Small intestine (tissue), 7 donors: ENCODE data around the gene ABCC6. TPM values are rescaled to one million over a fixed set of nuclear protein-coding genes. Genes with fewer than 3 reads are reported as not detected.
"Not testable (repeated sequence)": the region's sequence is repeated elsewhere in the genome, so short reads cannot be mapped to it uniquely, and the experiment has no call there.

Experiments
- DNase-seq, 2 donors: peaks; one replicate each; pipeline versions ENCODE4 v3.0.0 to v3.0.0-alpha.2; 2013
- FAIRE-seq: peaks from 2 replicates; lab custom pipeline; 2012; peaks lifted over from hg19 to GRCh38; lab: Jason Lieb, UNC
- H3K27ac ChIP-seq, 3 donors: one replicate each; pipeline ENCODE4 v1.5.1; 2013; ENCODE audit warnings: low read length in 2 of 3, mild to moderate bottlenecking in 2 of 3, control low read depth in 1 of 3, inconsistent platforms in 1 of 3, low read depth in 1 of 3, moderate library complexity in 1 of 3
- H3K27me3 ChIP-seq, 3 donors: one replicate each; pipeline ENCODE4 v1.6.1; 2013; ENCODE audit warnings: low read length in 3 of 3, inconsistent platforms in 1 of 3; ENCODE audit not compliant: control insufficient read depth in 3 of 3, insufficient read depth in 3 of 3
- H3K36me3 ChIP-seq, 3 donors: one replicate each; pipeline ENCODE4 v1.6.1; 2013; ENCODE audit warnings: low read length in 3 of 3, inconsistent platforms in 1 of 3, low read depth in 1 of 3, mild to moderate bottlenecking in 1 of 3, moderate library complexity in 1 of 3; ENCODE audit not compliant: control insufficient read depth in 3 of 3, insufficient read depth in 2 of 3
- H3K4me1 ChIP-seq, 3 donors: one replicate each; pipeline ENCODE4 v1.6.1; 2013; ENCODE audit warnings: low read length in 2 of 3, inconsistent platforms in 1 of 3, low read depth in 1 of 3, mild to moderate bottlenecking in 1 of 3, moderate library complexity in 1 of 3; ENCODE audit not compliant: control insufficient read depth in 3 of 3, insufficient read depth in 2 of 3
- H3K4me3 ChIP-seq, 3 donors: one replicate each; pipeline ENCODE4 v1.5.1; 2013; ENCODE audit warnings: low read length in 3 of 3, control low read depth in 1 of 3, inconsistent platforms in 1 of 3, low read depth in 1 of 3, mild to moderate bottlenecking in 1 of 3, moderate library complexity in 1 of 3
- H3K9me3 ChIP-seq, 2 donors: one replicate each; pipeline ENCODE4 v1.6.1; 2013; ENCODE audit warnings: low read depth in 1 of 2, low read length in 1 of 2; ENCODE audit not compliant: control insufficient read depth in 2 of 2, insufficient read depth in 1 of 2
- WGBS, 3 donors: extraction: QIAGEN DNeasy Blood & Tissue Kit; methylation state at CpG; one replicate each; pipeline ENCODE4 v1.1.7; 2013; 5-methylcytosine and 5-hydroxymethylcytosine counted together
- polyA plus RNA-seq, 4 donors: library from polyadenylated mRNA; stranded (reverse) in 3 of 4; unstranded in 1 of 4; fragments of 200-250 nt in 3 of 4; fragments of 120-200 nt in 1 of 4; gene quantifications; one replicate each; pipeline versions ENCODE4 v1.2.1 to v1.2.3, GENCODE V29; 2013
- donor health status: healthy with polysubstance abuse.
- donor health status: control.
- donor health status: control.
- donor health status: Bipolar disorder and iron deficiency.
- donor health status: healthy.

ABCC6 gene
- polyA plus RNA-seq, 4 donors, result 10.7 to 100 (median 57.8) TPM

DNA sequence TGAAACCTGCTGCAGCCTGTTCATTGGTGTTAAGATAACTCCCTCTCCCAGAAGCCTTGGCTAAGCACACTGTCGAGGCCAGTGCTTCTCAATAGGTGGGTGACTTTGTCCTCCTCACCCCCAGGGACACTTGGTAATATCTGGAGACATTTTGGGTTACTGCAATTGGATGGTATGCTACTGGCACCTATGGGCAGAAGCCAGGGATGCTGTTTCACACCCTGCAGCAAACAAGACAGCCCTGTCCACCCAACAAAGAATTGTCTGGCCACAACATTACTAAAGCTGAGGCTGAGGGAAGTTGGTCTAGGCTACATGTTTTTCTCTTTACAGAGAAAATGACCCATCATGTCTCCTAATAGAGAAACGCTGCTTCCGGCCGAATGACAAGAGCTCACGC, 4.9 kb downstream of the ABCC6 start:
- no CpG with 5 or more reads among the region's 5 CpGs for WGBS, 3 donors
- not testable (repeated sequence) for H3K36me3 ChIP-seq

DNA sequence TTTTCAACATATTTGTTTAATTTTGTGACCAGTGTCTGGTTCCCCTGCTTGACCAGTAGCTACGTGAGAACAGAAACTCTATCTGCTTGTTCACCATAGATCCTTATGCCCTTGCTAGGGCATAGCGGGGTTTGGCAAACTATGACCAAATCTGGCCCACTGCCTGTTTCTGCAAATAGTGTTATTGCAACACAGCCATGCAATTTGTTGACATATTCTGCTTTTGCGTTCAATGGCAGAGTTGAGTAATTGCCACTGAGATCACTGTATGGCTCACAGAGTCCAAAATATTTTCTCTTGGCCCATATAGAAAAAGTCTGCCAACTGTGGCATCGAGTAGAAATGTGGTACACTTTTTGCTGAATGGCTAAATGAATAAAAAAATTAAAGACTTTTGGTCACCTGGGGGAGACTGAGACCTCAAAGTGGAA, 9.4 kb downstream of the ABCC6 start:
- not testable (repeated sequence) for FAIRE-seq, H3K36me3 ChIP-seq, H3K27ac ChIP-seq, H3K9me3 ChIP-seq, DNase-seq, H3K4me3 ChIP-seq, H3K27me3 ChIP-seq, H3K4me1 ChIP-seq
- 49 to 65% (median 57%) methylated on average over 2 of the region's 4 CpGs for WGBS, 3 donors

More for the DNA sequence above, 4.9 kb downstream of the ABCC6 start:
- not testable (repeated sequence) for FAIRE-seq, H3K9me3 ChIP-seq, H3K4me1 ChIP-seq, H3K27ac ChIP-seq, DNase-seq, H3K4me3 ChIP-seq, H3K27me3 ChIP-seq

- DNase-seq, FAIRE-seq, H3K27me3 ChIP-seq, H3K4me1 ChIP-seq, H3K27ac ChIP-seq, H3K9me3 ChIP-seq, H3K4me3 ChIP-seq, H3K36me3 ChIP-seq: not testable (repeated sequence)
- WGBS, 3 donors, result 62 to 81% (median 78%) methylated on average over 1 of the region's 1 CpG
Measured at GRCh38 chr16:16211404-16211803, 11.9 kb downstream of the ABCC6 start.

- not testable (repeated sequence) for FAIRE-seq, H3K27ac ChIP-seq, H3K27me3 ChIP-seq, DNase-seq, H3K4me3 ChIP-seq, H3K4me1 ChIP-seq, H3K9me3 ChIP-seq
- WGBS, 3 donors, result 90 to 97% (median 93%) methylated on average over 10 to 12 of the region's 12 CpGs
- H3K36me3 ChIP-seq, result peaks cover 0 to 15% (median 0%) of the 10 kb centered on the region in 3 donors
Measured at GRCh38 chr16:16208461-16208860, 14.8 kb downstream of the ABCC6 start.

GRCh38 chr16:16207787-16208334, 15.4 kb downstream of the ABCC6 start:
- not testable (repeated sequence) for H3K27me3 ChIP-seq, H3K4me1 ChIP-seq, H3K27ac ChIP-seq, H3K4me3 ChIP-seq, DNase-seq, H3K9me3 ChIP-seq, FAIRE-seq
- peaks cover 0 to 16% (median 0%) of the 10 kb centered on the region in 3 donors for H3K36me3 ChIP-seq
- WGBS, 3 donors, result 81 to 89% (median 81%) methylated on average over 6 of the region's 6 CpGs

GRCh38 chr16:16207097-16207786, 16.1 kb downstream of the ABCC6 start:
- not testable (repeated sequence) for H3K4me3 ChIP-seq, FAIRE-seq, H3K27me3 ChIP-seq, DNase-seq, H3K27ac ChIP-seq, H3K9me3 ChIP-seq, H3K4me1 ChIP-seq
- peaks cover 0 to 16% (median 0%) of the 10 kb centered on the region in 3 donors for H3K36me3 ChIP-seq
- WGBS, 3 donors, result 59 to 66% (median 65%) methylated on average over 3 to 4 of the region's 4 CpGs

DNA sequence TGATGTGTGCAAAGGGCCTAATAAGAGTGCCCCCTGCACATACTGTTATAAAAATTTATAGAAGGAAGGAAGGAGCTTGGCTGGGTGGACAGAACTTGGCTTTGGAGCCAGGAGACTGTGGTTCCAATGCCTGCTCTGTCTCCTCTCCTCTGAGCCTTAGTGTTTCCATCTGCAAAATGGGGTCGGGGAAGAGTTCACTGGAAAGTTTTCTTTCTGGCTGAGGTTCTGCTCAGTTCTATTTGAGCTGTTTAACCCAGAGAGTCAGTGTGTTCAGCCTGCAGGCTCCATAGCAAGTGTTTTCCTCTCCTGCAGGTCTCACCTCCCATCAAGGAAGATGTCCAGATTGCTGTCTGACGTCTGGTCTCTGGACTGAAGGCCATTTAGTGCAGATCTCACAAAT, 17.4 kb downstream of the ABCC6 start:
- FAIRE-seq, result not testable (repeated sequence)
- WGBS, 3 donors, result 81 to 97% (median 89%) methylated on average over 2 of the region's 2 CpGs

DNA sequence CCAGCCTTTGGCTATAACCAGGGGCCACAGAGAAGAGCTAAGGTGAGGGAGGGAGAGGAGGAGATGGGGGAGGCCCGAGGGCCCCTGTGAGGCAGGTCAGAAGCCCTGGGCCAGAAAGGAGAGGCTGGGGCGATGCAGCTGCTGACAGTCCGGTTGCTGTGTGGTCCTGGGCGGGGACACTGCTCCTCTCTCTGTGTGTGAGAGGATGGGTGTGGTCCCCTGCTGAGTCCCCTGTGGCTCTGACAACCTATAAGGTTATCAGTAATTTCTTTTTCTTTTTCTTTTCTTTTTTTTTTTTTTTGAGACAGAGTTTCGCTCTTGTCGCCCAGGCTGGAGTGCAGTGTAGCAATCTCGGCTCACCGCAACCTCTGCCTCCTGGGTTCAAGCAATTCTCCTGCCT, 18.7 kb downstream of the ABCC6 start:
- H3K4me3 ChIP-seq, H3K27ac ChIP-seq, DNase-seq, FAIRE-seq, H3K4me1 ChIP-seq, H3K27me3 ChIP-seq, H3K9me3 ChIP-seq: not testable (repeated sequence)
- WGBS, 3 donors, result 77 to 88% (median 77%) methylated on average over 3 to 8 of the region's 8 CpGs
- H3K36me3 ChIP-seq, result peaks cover 0 to 26% (median 0%) of the 10 kb centered on the region in 3 donors

More for the DNA sequence above, 17.4 kb downstream of the ABCC6 start:
- not testable (repeated sequence) for H3K9me3 ChIP-seq, H3K27me3 ChIP-seq, H3K27ac ChIP-seq, H3K4me1 ChIP-seq, H3K4me3 ChIP-seq, DNase-seq
- H3K36me3 ChIP-seq, result peaks cover 0 to 23% (median 0%) of the 10 kb centered on the region in 3 donors
